Stimulated activated CD4-positive, alpha-beta T cell treated with anti-CD3 and anti-CD28 coated beads, Interleukin-2, amount 100 ng/mL, for 24 hours (primary cell): ENCODE results near the gene CENPA.
A peak's percentile ranks its signal among the peaks of the same experiment; 100 is the strongest.
"Not testable (repeated sequence)": the region's sequence is repeated elsewhere in the genome, so short reads cannot be mapped to it uniquely, and the experiment has no call there.

Source experiments
- DNase-seq, 2 donors: peaks; one replicate each; pipeline ENCODE4 v3.0.0-alpha.2; 2020

CENPA gene

GRCh38 chr2:26795135-26795534 is 9.3 kb downstream of the CENPA start:
- not testable (repeated sequence) for DNase-seq

- DNase-seq = no peak
These were observed 15.5 kb downstream of the CENPA start for GRCh38 chr2:26801328-26801727.

DNA sequence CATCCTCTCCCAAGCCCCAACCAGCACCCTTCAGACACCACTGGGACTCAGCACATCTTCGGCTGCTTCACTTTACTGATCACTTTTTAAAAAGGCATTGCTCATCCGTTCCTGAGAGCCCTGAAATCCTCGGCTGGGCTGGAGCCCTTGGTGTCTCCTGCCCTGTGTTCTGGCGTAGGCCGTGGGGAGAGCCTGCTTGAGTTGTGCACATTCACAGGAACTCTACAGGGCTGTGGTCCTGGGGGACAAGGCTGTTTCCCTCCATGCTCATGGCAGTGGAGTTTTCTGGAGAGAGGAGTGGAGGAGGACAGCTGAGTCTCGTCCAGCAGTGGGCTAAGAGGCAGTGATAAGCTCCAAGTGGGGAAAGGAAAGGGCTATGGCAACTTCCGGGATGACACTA is 15.9 kb downstream of the CENPA start:
- DNase-seq = no peak

GRCh38 chr2:26805241-26805676 is 19.4 kb downstream of the CENPA start:
- no peak for DNase-seq

- no peak for DNase-seq
These were observed 22.1 kb downstream of the CENPA start for GRCh38 chr2:26807788-26808460.

- DNase-seq = no peak
These were observed 23.4 kb downstream of the CENPA start for GRCh38 chr2:26809211-26809610.

DNA sequence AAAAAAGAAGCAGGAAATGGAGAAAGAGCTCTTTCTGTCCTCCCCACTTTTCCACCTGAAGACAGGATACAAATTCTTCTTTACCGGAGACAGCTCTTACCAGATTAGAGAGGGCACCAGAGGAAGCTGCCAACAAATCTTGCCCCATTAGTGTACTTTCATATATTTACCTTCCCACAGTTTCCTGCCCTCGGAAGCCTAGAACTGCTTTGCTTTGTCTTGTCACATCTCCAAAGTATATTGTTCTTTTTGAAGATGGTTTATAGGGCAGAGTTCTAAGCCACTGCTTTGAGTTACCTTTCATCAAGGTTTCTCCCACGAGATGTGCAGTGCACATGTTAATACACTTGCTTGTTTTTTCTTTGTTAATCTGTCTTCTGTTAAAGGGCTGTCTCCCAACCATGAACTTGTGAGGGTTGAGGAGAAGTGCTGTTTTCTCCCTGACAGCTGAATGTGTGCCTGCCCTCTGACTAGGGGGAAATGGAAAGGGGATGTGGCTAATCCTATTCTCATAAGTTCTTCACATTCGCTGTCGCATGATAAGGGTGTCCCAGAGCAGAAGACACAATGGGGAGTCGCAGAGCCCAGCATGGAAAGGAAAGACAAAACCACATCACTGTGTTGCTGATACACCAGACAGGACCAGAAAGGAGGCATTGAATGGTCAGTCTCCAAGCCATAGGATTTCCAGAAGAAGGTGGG is 24.2 kb downstream of the CENPA start:
- DNase-seq = no peak

- DNase-seq = no peak
These were observed 25.4 kb downstream of the CENPA start for GRCh38 chr2:26811261-26811660.

GRCh38 chr2:26811791-26812694 is 26.2 kb downstream of the CENPA start:
- DNase-seq = no peak

DNA sequence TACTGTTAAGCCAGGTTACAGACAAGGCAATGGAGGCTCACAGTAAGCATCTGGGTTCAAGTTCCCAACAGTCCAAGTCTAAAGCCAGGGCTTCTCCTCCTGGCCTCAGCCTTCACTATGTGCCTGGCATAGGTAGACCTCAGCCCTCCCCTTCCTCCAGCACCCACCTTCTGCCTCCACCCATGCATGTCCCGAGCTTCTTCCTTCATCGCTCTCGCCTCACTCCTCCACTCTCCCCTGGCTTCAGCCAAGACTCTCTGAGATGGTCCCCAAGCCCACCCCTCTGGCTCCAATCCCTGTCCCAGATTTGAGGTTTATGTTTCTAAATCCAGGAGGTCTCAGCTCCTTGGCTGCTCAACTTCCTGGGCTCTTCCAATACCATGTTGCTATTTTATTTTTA is 26.9 kb downstream of the CENPA start:
- DNase-seq = no peak

- not testable (repeated sequence) for DNase-seq
These were observed 28.4 kb downstream of the CENPA start for GRCh38 chr2:26814072-26814765.

DNA sequence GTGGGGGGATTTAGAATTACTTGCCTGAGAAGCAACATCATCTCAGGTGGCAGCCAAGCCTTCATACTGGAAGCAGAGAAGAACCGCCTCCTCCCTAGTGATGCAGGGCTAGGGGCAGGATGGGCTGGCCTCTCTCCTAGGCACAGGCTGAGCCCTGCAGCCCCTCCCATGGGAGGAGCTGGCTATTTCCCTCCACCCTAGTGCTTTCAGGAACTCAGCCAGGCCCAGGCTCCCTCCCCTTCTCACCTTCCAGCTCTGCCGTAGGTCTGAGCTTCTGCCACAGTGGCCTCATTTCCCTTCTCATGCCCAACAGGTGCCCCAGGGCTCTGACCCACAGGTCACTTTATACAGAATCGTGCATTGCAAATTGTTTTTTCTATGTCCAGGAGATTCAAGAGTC is 31.0 kb downstream of the CENPA start:
- DNase-seq = peak in 1 of 2 donors; percentile 10

DNA sequence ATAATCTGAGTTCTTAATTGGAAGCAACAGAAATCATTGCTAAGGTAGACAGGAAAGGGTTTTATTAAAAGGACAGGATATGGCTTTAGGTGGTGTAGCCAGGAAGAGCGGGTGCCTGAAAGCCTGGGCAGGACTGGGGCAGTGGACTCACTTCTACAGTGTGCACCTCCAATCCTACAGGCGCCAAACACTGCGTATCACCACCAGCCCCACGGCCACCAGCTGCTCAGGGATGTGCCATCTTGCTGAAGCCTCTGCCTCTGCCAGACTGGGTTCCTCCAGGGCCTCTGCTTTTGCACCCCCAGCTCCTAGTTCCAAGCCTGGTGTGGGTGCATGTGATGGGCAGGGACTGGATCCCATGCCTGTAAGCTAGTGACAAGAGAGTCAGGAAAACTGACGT is 32.4 kb downstream of the CENPA start:
- no peak for DNase-seq

DNA sequence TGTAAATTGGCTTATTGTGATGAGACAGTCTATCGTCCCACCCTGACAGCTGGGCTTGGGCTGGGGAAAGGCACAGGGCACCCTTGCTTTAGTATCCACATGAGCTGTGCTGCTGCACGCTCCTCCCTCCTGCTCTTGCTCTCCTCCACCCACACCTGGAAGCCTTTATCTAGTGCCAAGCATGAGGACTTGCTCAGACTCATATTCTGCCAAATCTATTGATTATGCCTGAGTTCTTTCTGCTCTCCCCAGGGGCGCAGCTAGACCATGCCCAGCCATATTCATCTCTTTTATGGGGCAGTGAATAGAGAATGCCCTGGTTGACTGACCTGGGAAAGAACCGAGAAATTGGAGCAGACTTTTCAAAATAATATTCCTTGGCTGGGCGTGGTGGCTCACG is 33.1 kb downstream of the CENPA start:
- no peak for DNase-seq

DNA sequence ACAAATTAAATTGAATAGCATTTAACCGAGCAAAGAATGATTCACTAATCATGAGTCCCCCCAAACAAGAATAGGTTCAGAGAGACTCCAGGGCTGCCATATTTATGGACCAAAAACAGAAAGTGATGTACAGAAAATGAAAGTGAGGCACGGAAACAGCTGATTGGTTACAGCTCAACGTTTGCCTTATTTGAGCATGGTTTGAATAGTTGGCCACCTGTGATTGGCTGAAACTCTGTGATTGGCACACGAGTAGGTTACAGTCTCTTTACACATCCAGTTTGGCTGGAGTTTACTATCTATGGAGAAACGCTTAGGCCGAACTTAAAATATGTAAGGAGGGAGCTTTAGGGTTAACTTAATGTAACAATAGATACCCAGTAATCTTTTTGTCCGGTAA is 35.1 kb downstream of the CENPA start:
- no peak for DNase-seq

- DNase-seq = no peak
These were observed 37.0 kb downstream of the CENPA start for GRCh38 chr2:26822877-26823276.

GRCh38 chr2:26838121-26838906 is 52.5 kb downstream of the CENPA start:
- DNase-seq = no peak

DNA sequence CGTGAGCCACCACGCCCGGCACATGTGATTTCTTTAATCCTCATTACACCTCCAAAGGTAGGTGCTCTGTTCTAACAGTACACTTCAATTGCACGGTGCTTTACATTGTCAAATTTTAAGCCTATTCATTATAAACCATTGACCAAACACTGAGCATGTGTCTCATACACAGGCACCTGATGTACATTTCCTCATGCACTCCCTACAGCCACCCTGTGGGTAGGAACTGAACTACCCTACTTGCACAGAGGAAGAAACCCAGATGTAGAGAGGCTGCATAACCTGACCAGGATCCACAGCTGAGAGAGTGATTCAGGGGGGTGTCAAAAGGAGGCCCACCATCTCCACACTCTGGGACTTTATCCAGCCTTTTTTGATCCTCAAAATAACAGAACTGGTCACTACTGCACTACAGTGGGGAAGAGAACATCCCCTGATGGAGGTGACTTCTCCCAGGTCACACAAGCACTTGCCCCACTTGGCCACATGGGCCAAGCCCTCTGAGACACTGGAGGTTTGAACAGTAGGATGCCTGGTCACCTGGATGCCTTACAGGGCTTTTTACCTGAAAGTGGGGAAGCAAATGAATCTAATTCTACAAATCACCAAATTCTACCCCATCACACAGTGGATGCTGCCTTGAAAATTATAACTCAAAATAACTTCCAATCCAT is 55.2 kb downstream of the CENPA start:
- no peak for DNase-seq

GRCh38 chr2:26843041-26843440 is 57.2 kb downstream of the CENPA start:
- DNase-seq = no peak
